Natural killer cell (primary cell): ENCODE measurements around the gene NLRP8. TPM values are rescaled to one million over a fixed set of nuclear protein-coding genes. Genes with fewer than 3 reads are reported as not detected.

Source experiments
- ATAC-seq, 3 donors: fragments of 150-1000 bp in 2 of 3; fragments of 200-7000 bp in 1 of 3; cut with Tn5 transposase; 1 replicate in 1 of 3; 2 replicates in 2 of 3; pipeline ENCODE4 v1.10.0; 2021; ENCODE audit warnings: mild to moderate bottlenecking in 2 of 3, moderate library complexity in 2 of 3
- DNase-seq, 2 donors: peaks; one replicate each; pipeline versions ENCODE4 v3.0.0 to v3.0.0-alpha.2; 2013 to 2021; ENCODE audit warnings: mixed read lengths in 1 of 2
- H3K27ac ChIP-seq: one replicate; pipeline ENCODE4 v1.5.1; 2013; ENCODE audit warnings: mild to moderate bottlenecking, low read length
- H3K27me3 ChIP-seq: one replicate; pipeline ENCODE4 v1.6.1; 2013; ENCODE audit warnings: low read length; ENCODE audit not compliant: control insufficient read depth, insufficient read depth
- H3K36me3 ChIP-seq: one replicate; pipeline ENCODE4 v1.6.1; 2013; ENCODE audit warnings: low read length; ENCODE audit not compliant: control insufficient read depth, insufficient read depth
- H3K4me1 ChIP-seq: one replicate; pipeline ENCODE4 v1.6.1; 2013; ENCODE audit warnings: low read length; ENCODE audit not compliant: control insufficient read depth, insufficient read depth
- H3K4me3 ChIP-seq: one replicate; pipeline ENCODE4 v1.5.1; 2013; ENCODE audit warnings: low read length
- H3K9me3 ChIP-seq: one replicate; pipeline ENCODE4 v1.6.1; 2013; ENCODE audit warnings: low read length; ENCODE audit not compliant: control insufficient read depth, insufficient read depth
- H3K27ac Mint-ChIP-seq, 2 donors: one replicate each; pipeline ENCODE4 v1.8.0; 2022; ENCODE audit warnings: mild to moderate bottlenecking in 2 of 2, mixed read lengths in 2 of 2, moderate library complexity in 1 of 2
- H3K27me3 Mint-ChIP-seq, 2 donors: one replicate each; pipeline ENCODE4 v1.8.0; 2022; ENCODE audit warnings: low read depth in 2 of 2, mixed read lengths in 2 of 2
- H3K36me3 Mint-ChIP-seq: one replicate; pipeline ENCODE4 v1.8.0; 2022; ENCODE audit warnings: mixed read lengths
- H3K4me1 Mint-ChIP-seq, 2 donors: one replicate each; pipeline ENCODE4 v1.8.0; 2022; ENCODE audit warnings: mixed read lengths in 2 of 2
- H3K4me3 Mint-ChIP-seq: one replicate; pipeline ENCODE4 v1.8.0; 2022; ENCODE audit warnings: mild to moderate bottlenecking, moderate library complexity, mixed read lengths
- H3K9me3 Mint-ChIP-seq, 2 donors: one replicate each; pipeline ENCODE4 v1.8.0; 2022; ENCODE audit warnings: mixed read lengths in 2 of 2
- WGBS: methylation state at CpG from one replicate; pipeline ENCODE4 v1.1.7; 2013; ENCODE audit warnings: missing lambda C conversion rate; ENCODE audit not compliant: insufficient coverage; 5-methylcytosine and 5-hydroxymethylcytosine counted together
- intact Hi-C: fragments of 100-400 bp; cut with micrococcal nuclease; formaldehyde crosslinking; loops from one replicate; pipeline ENCODE4 v1.14.2; 2022
- total RNA-seq, 4 donors: library from RNA; stranded (reverse); fragments of 120-200 nt in 1 of 4; gene quantifications; one replicate each; pipeline versions ENCODE4 v1.2.3 to v1.2.4, GENCODE V29; 2013 to 2022
- TF ChIP-seq, protein P1 (sequence below): fragments of 200-600 bp; IDR thresholded peaks from one replicate; pipeline ENCODE4 v1.8.0; 2022; ENCODE audit warnings: antibody characterized with exemption

NLRP8 gene
- total RNA-seq, result not detected
- total RNA-seq (2013), result not detected

DNA sequence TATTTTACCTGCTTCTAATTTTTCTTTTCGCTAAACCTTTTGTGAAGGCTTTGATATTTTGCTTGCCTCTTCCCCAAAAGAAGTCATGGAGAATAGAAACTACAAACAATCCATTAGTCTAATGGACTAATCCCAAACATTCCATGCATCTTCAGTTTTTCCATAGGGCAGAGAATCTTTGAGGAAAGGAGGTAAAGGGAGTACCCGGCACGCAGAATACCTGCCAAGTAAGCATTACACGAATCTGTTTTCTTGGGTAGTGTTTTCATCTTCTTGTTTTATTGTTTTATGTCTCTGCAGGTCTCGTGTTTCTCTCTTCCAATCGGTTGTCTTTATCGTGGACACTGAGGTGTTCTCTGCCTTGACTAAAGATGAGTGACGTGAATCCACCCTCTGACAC, at the start of gene NLRP8:
Gene NLRP8, plus strand, starts transcription at position 301 of the 400 bp plus-strand sequence.
- 89% methylated on average over 8 of the region's 8 CpGs for WGBS
- ATAC-seq, result no peak
- TF ChIP-seq, protein P1, sequence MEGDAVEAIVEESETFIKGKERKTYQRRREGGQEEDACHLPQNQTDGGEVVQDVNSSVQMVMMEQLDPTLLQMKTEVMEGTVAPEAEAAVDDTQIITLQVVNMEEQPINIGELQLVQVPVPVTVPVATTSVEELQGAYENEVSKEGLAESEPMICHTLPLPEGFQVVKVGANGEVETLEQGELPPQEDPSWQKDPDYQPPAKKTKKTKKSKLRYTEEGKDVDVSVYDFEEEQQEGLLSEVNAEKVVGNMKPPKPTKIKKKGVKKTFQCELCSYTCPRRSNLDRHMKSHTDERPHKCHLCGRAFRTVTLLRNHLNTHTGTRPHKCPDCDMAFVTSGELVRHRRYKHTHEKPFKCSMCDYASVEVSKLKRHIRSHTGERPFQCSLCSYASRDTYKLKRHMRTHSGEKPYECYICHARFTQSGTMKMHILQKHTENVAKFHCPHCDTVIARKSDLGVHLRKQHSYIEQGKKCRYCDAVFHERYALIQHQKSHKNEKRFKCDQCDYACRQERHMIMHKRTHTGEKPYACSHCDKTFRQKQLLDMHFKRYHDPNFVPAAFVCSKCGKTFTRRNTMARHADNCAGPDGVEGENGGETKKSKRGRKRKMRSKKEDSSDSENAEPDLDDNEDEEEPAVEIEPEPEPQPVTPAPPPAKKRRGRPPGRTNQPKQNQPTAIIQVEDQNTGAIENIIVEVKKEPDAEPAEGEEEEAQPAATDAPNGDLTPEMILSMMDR, result no peak

DNA sequence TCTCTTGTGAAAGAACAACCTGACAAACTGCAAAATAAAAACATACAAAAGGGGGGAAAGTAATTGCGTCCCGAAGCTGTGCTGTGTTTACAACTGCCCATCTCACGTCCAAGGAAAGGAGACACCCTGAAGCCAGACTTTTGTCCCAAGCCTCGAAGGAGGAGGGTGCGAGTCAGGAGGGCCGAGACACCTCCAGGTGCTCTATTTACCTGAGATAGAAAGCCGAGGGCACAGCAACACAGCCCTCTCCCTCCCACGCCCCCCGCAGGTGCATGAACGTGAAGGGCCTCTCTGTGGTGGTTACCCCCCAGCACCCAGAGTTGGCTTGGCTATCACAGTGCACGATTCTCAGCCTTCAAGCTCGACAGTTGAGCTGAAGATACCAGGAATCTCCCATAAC, 48.7 kb upstream of the NLRP8 start:
- intact Hi-C loops, result no loop called here
- Mint-ChIP-seq H3K36me3 (no peaks in the 10 kb centered on the region), H3K27me3 (no peaks in the 10 kb centered on the region), H3K9me3 (peaks cover 0 to 7% of the 10 kb centered on the region in 2 donors), H3K4me3 (no peak overlapping the region), H3K27ac (no peak overlapping the region), H3K4me1 (no peaks in the 10 kb centered on the region)
- TF ChIP-seq, protein P1, result no peak
- Histone ChIP-seq H3K4me3 (no peak overlapping the region), H3K36me3 (no peaks in the 10 kb centered on the region), H3K27ac (no peak overlapping the region), H3K9me3 (no peaks in the 10 kb centered on the region), H3K4me1 (no peaks in the 10 kb centered on the region), H3K27me3 (no peaks in the 10 kb centered on the region)
- ATAC-seq (no peak), DNase-seq (no peak)
- WGBS, result 77% methylated on average over 12 of the region's 12 CpGs

More for the DNA sequence above, at the start of gene NLRP8:
- Histone ChIP-seq H3K27ac (no peak within 1 kb of the TSS), H3K9me3 (no peaks in the 10 kb centered on the region), H3K27me3 (no peaks in the 10 kb centered on the region), H3K36me3 (no peaks in the 10 kb centered on the region), H3K4me1 (no peaks in the 10 kb centered on the region), H3K4me3 (no peak within 1 kb of the TSS)
- DNase-seq, result no peak
- H3K27ac Mint-ChIP-seq, result no peak within 1 kb of the TSS
- peaks cover 3 to 8% of the 10 kb centered on the region in 2 donors for H3K9me3 Mint-ChIP-seq
- no peak within 1 kb of the TSS for H3K4me3 Mint-ChIP-seq
- H3K36me3 Mint-ChIP-seq, result no peaks in the 10 kb centered on the region
- intact Hi-C loops, result no loop called here
- H3K27me3 Mint-ChIP-seq, result no peaks in the 10 kb centered on the region
- no peaks in the 10 kb centered on the region for H3K4me1 Mint-ChIP-seq

DNA sequence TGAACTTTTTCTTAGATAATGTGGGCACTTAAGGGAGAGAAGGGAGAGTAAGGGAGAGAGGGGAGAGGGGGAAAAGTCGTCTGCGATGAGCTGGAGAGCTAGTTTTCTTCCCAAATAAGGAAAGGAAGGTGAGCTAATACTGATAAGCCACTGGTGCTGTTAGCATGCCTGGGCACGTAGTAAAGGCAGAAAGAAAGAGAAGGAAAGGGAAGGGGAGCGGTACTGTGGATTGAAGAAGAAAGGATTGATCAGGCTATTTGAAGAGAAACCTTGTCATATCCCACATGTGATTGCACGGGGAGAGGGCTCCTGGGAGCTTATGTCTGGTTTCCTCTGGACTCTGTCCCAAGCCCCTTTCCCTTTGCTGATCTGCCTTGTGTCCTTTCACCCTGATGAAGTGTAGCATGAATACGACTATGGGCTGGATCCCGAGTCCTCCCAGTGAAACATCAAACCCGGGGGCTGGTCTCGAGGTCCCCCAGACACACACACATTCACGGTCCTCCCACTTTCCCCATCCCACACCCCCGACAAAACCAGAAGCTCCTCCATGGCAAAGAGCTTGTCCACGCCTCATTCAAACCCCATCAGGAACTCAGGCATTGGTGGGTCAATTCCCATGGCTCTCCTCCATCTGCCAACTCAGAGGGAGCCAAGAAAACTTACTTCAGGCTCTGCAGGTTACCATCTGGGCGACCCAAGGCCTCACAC, 46.1 kb upstream of the NLRP8 start:
- intact Hi-C loops, result no loop called here
- WGBS, result 75% methylated on average over 13 of the region's 13 CpGs
- Mint-ChIP-seq H3K4me3 (no peak overlapping the region), H3K27me3 (no peaks in the 10 kb centered on the region), H3K9me3 (peaks cover 0 to 8% of the 10 kb centered on the region in 2 donors), H3K36me3 (no peaks in the 10 kb centered on the region), H3K27ac (no peak overlapping the region), H3K4me1 (no peaks in the 10 kb centered on the region)
- Histone ChIP-seq H3K36me3 (no peaks in the 10 kb centered on the region), H3K9me3 (no peaks in the 10 kb centered on the region), H3K4me3 (no peak overlapping the region), H3K27ac (no peak overlapping the region), H3K4me1 (no peaks in the 10 kb centered on the region), H3K27me3 (no peaks in the 10 kb centered on the region)
- TF ChIP-seq, protein P1, result no peak
- ATAC-seq, result no peak
- DNase-seq, result no peak
